Neural cell (in vitro differentiated cells): ENCODE data around the gene TP53I11. TPM values are rescaled to one million over a fixed set of nuclear protein-coding genes. Genes with fewer than 3 reads are reported as not detected.

Source experiments
- H2AFZ ChIP-seq: fragments of 200-600, 300-800 bp; sonication (generic), shearing (Covaris generic); 2 replicates; pipeline ENCODE4 v1.6.0; 2014; ENCODE audit warnings: low read depth, mild to moderate bottlenecking, antibody characterized with exemption, low read length, moderate library complexity
- H3F3A ChIP-seq: fragments of 200-600 bp; shearing (Covaris generic); 2 replicates; pipeline ENCODE4 v1.6.1; 2016; ENCODE audit warnings: mild to moderate bottlenecking, moderate library complexity, mixed read lengths, antibody characterized with exemption, low read length; ENCODE audit not compliant: insufficient read depth, poor library complexity, severe bottlenecking
- H3K27ac ChIP-seq: fragments of 200-600, 300-800 bp; sonication (generic), shearing (Covaris generic); 2 replicates; pipeline ENCODE4 v1.5.1; 2014; ENCODE audit warnings: mild to moderate bottlenecking, low read length, moderate library complexity
- H3K27me3 ChIP-seq: fragments of 300-800, 200-600 bp; sonication (generic), shearing (Covaris generic); 2 replicates; pipeline ENCODE4 v1.6.0; 2014; ENCODE audit warnings: mild to moderate bottlenecking, low read depth, low read length, moderate library complexity; ENCODE audit not compliant: insufficient read depth
- H3K36me3 ChIP-seq: fragments of 300-800, 200-600 bp; sonication (generic), shearing (Covaris generic); 2 replicates; pipeline ENCODE4 v1.5.1; 2014; ENCODE audit warnings: mild to moderate bottlenecking, antibody characterized with exemption, low read length, moderate library complexity; ENCODE audit not compliant: insufficient read depth
- H3K4me2 ChIP-seq: fragments of 300-800, 200-600 bp; sonication (generic), shearing (Covaris generic); 2 replicates; pipeline ENCODE4 v1.6.0; 2014; ENCODE audit warnings: mild to moderate bottlenecking, low read length
- H3K4me3 ChIP-seq: fragments of 300-800, 200-600 bp; sonication (generic), shearing (Covaris generic); 2 replicates; pipeline ENCODE4 v1.5.1; 2014; ENCODE audit warnings: mild to moderate bottlenecking, low read length, moderate library complexity
- H3K79me2 ChIP-seq: fragments of 200-600 bp; shearing (Covaris generic); replicated peaks from 2 replicates; pipeline ENCODE4 v1.6.0; 2014; ENCODE audit warnings: mild to moderate bottlenecking, low read length, moderate library complexity; ENCODE audit not compliant: insufficient read depth
- H3K9ac ChIP-seq: fragments of 300-800, 200-600 bp; sonication (generic), shearing (Covaris generic); 2 replicates; pipeline ENCODE4 v1.6.1; 2016; ENCODE audit warnings: mild to moderate bottlenecking, low read length, mixed read lengths
- H3K9me2 ChIP-seq: fragments of 200-600 bp; shearing (Covaris generic); 2 replicates; pipeline ENCODE4 v1.6.1; 2016; ENCODE audit warnings: mild to moderate bottlenecking, low read length, mixed read lengths; ENCODE audit not compliant: insufficient read depth
- H3K9me3 ChIP-seq: fragments of 200-600, 300-800 bp; sonication (generic), shearing (Covaris generic); 2 replicates; pipeline ENCODE4 v1.6.1; 2016; ENCODE audit warnings: mild to moderate bottlenecking, mixed run types, low read length, moderate library complexity, mixed read lengths
- H4K20me1 ChIP-seq: fragments of 200-600 bp; shearing (Covaris generic); 2 replicates; pipeline ENCODE4 v1.6.1; 2016; ENCODE audit warnings: mild to moderate bottlenecking, mixed run types; ENCODE audit not compliant: insufficient read depth
- EP300 ChIP-seq: fragments of 450-650 bp; conservative IDR thresholded peaks from 2 replicates; pipeline ENCODE4 v1.6.1; 2014; ENCODE audit warnings: antibody characterized with exemption, mild to moderate bottlenecking, moderate library complexity; ENCODE audit not compliant: poor library complexity, severe bottlenecking
- EZH2 ChIP-seq: fragments of 200-600, 300-800 bp; shearing (Covaris generic), sonication (generic); IDR thresholded peaks from 2 replicates; pipeline ENCODE4 v1.6.1; 2014; ENCODE audit warnings: antibody characterized with exemption, low read length, borderline replicate concordance, mild to moderate bottlenecking; ENCODE audit not compliant: insufficient read depth, poor library complexity, severe bottlenecking
- MXI1 ChIP-seq: fragments of 450-650 bp; conservative IDR thresholded peaks from 2 replicates; pipeline ENCODE4 v1.6.1; 2014; ENCODE audit warnings: antibody characterized with exemption, mild to moderate bottlenecking; ENCODE audit not compliant: poor library complexity, severe bottlenecking
- POLR2AphosphoS5 ChIP-seq: IDR thresholded peaks from 2 replicates; pipeline ENCODE4 v1.6.1; 2012
- RAD21 ChIP-seq: fragments of 450-650 bp; conservative IDR thresholded peaks from 2 replicates; pipeline ENCODE4 v1.6.1; 2014; ENCODE audit warnings: antibody characterized with exemption, mild to moderate bottlenecking, moderate library complexity
- SMC3 ChIP-seq: fragments of 450-650 bp; conservative IDR thresholded peaks from 2 replicates; pipeline ENCODE4 v1.6.1; 2014; ENCODE audit warnings: antibody characterized with exemption, mild to moderate bottlenecking, moderate library complexity; ENCODE audit not compliant: poor library complexity
- TAF1 ChIP-seq: IDR thresholded peaks from 2 replicates; pipeline ENCODE4 v1.6.1; 2012; ENCODE audit warnings: low read depth
- polyA plus RNA-seq: library from polyadenylated mRNA; depleted of rRNA; stranded (reverse); fragments of >200 nt; gene quantifications from 2 replicates; pipeline ENCODE4 v1.2.3, GENCODE V29; 2014
- TF ChIP-seq, protein P1 (sequence below): IDR thresholded peaks from 2 replicates; pipeline ENCODE4 v1.6.1; 2012; ENCODE audit warnings: borderline replicate concordance
- TF ChIP-seq, protein P2 (sequence below): fragments of 450-650 bp; IDR thresholded peaks from 2 replicates; pipeline ENCODE4 v1.5.1; 2014; ENCODE audit warnings: antibody characterized with exemption, mild to moderate bottlenecking, moderate library complexity; ENCODE audit not compliant: poor library complexity, severe bottlenecking

TP53I11 gene
- polyA plus RNA-seq, 1 donor from 2014 or later = 30.0 TPM

DNA sequence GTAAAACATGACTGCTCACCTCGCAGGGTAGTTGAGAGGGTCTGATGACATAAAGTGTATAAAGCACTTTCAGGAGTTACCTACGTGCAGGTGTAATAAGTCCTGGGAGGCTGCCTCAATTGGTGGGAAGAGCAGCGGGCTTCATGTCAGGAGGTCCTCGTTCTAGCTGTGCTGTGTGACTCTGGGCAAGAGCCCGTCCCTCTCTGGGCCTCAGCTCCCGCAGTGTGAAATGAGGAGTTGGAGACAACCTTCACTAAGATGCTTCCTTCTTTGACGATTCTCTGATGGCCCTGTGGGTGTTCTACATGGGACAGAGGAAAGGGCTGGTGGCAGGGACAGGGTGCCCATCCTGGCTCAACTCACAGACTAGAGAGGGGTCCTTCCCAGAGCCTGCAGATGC lies 57.8 kb downstream of the TP53I11 start:
- no peak overlapping the region for H3K9ac ChIP-seq
- H2AFZ ChIP-seq = no peak overlapping the region
- no peak overlapping the region for H3K4me2 ChIP-seq
- H4K20me1 ChIP-seq = no peaks in the 10 kb centered on the region
- no peaks in the 10 kb centered on the region for H3K27me3 ChIP-seq
- H3F3A ChIP-seq = no peaks in the 10 kb centered on the region
- H3K36me3 ChIP-seq = no peaks in the 10 kb centered on the region
- no peaks in the 10 kb centered on the region for H3K79me2 ChIP-seq
- no peaks in the 10 kb centered on the region for H3K9me3 ChIP-seq
- TF ChIP-seq, protein P1, sequence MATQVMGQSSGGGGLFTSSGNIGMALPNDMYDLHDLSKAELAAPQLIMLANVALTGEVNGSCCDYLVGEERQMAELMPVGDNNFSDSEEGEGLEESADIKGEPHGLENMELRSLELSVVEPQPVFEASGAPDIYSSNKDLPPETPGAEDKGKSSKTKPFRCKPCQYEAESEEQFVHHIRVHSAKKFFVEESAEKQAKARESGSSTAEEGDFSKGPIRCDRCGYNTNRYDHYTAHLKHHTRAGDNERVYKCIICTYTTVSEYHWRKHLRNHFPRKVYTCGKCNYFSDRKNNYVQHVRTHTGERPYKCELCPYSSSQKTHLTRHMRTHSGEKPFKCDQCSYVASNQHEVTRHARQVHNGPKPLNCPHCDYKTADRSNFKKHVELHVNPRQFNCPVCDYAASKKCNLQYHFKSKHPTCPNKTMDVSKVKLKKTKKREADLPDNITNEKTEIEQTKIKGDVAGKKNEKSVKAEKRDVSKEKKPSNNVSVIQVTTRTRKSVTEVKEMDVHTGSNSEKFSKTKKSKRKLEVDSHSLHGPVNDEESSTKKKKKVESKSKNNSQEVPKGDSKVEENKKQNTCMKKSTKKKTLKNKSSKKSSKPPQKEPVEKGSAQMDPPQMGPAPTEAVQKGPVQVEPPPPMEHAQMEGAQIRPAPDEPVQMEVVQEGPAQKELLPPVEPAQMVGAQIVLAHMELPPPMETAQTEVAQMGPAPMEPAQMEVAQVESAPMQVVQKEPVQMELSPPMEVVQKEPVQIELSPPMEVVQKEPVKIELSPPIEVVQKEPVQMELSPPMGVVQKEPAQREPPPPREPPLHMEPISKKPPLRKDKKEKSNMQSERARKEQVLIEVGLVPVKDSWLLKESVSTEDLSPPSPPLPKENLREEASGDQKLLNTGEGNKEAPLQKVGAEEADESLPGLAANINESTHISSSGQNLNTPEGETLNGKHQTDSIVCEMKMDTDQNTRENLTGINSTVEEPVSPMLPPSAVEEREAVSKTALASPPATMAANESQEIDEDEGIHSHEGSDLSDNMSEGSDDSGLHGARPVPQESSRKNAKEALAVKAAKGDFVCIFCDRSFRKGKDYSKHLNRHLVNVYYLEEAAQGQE = no peak
- TF ChIP-seq POLR2AphosphoS5 = no peak
- TF ChIP-seq TAF1 = no peak
- TF ChIP-seq EP300 = no peak
- no peak for TF ChIP-seq SMC3
- TF ChIP-seq, protein P2, sequence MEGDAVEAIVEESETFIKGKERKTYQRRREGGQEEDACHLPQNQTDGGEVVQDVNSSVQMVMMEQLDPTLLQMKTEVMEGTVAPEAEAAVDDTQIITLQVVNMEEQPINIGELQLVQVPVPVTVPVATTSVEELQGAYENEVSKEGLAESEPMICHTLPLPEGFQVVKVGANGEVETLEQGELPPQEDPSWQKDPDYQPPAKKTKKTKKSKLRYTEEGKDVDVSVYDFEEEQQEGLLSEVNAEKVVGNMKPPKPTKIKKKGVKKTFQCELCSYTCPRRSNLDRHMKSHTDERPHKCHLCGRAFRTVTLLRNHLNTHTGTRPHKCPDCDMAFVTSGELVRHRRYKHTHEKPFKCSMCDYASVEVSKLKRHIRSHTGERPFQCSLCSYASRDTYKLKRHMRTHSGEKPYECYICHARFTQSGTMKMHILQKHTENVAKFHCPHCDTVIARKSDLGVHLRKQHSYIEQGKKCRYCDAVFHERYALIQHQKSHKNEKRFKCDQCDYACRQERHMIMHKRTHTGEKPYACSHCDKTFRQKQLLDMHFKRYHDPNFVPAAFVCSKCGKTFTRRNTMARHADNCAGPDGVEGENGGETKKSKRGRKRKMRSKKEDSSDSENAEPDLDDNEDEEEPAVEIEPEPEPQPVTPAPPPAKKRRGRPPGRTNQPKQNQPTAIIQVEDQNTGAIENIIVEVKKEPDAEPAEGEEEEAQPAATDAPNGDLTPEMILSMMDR = no peak
- no peak for TF ChIP-seq RAD21
- TF ChIP-seq EZH2 = no peak
- TF ChIP-seq MXI1 = no peak
- no peak overlapping the region for H3K27ac ChIP-seq
- H3K9me2 ChIP-seq = no peaks in the 10 kb centered on the region
- H3K4me3 ChIP-seq = no peak overlapping the region

DNA sequence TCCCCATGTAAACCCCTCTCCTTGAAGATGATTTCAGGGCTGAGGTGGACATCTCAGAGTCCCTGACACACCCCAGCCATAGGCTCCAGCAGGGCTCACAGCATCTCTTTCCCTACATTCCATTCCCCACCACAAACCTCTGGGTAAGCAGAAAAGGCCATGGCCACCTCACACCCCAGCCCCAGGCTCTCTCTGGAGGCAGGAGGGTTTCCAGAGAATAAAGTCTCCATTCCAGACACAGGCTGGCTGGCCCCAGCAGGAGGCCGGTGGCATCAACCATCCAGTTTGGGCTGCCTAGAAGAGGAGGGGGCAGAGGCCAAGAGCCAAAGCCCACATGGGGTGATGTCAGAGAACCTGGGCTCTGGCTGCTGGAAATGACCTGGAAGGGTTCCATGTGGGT lies 61.4 kb downstream of the TP53I11 start:
- no peaks in the 10 kb centered on the region for H3K79me2 ChIP-seq

More for the DNA sequence above, 61.4 kb downstream of the TP53I11 start:
- H3K27me3 ChIP-seq = no peaks in the 10 kb centered on the region
- no peaks in the 10 kb centered on the region for H4K20me1 ChIP-seq
- H3F3A ChIP-seq = no peaks in the 10 kb centered on the region
- H3K36me3 ChIP-seq = no peaks in the 10 kb centered on the region
- H3K9me3 ChIP-seq = no peaks in the 10 kb centered on the region
- H3K9me2 ChIP-seq = no peaks in the 10 kb centered on the region
- TF ChIP-seq SMC3 (no peak), EZH2 (no peak), POLR2AphosphoS5 (no peak), EP300 (no peak), RAD21 (no peak), MXI1 (no peak), TAF1 (no peak)
- TF ChIP-seq, protein P1 = no peak
- TF ChIP-seq, protein P2 = no peak
- no peak overlapping the region for H3K27ac ChIP-seq
- no peak overlapping the region for H2AFZ ChIP-seq
- H3K4me3 ChIP-seq = no peak overlapping the region
- no peak overlapping the region for H3K4me2 ChIP-seq
- H3K9ac ChIP-seq = no peak overlapping the region
